Measurements from ENCODE around the gene KIAA0930. TPM values are rescaled to one million over a fixed set of nuclear protein-coding genes. Genes with fewer than 3 reads are reported as not detected.
"Not testable (repeated sequence)": the region's sequence is repeated elsewhere in the genome, so short reads cannot be mapped to it uniquely, and the experiment has no call there.

The KIAA0930 gene
- total and polyA plus RNA-seq, 3 donors from 2014 or later = 62.4 to 77.5 (median 62.9) TPM

DNA sequence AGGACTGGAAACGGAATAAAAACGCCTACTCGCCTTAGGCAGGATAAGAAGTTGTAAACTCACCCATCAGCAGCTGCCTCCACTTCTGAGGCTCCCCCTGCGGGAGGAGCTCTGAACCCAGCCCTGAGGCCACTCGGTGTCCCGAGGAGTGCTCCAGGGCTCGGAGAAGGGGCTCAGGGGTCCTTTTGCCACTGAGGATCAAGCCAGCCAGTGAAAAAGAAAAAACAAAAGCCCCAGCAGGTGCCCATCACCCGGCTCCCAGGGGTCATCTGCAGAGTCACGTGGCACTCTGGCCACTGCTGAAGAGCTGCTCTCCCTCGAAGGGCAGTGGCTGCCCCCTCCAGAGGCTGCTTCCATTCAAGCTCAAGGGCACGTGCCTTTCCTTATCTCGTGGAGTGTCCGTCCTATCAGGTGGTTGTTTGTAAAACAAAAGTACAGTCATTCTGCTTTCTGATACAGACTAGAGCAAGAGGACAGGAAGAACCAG is 48.0 kb downstream of the KIAA0930 start:
- Histone ChIP-seq H3K36me3 (ENCODE audit: low read depth, missing control alignments) (no peaks in the 10 kb centered on the region), H3K27ac (peak overlapping the region in 1 of 2 donors; percentile 43), H3K4me3 (no peak overlapping the region), H3K4me1 (peaks cover 26% of the 10 kb centered on the region), H3K27me3 (no peaks in the 10 kb centered on the region), H3K9me3 (no peaks in the 10 kb centered on the region)
- peak; percentile 88 for DNase-seq
- WGBS, 2 donors = 37 to 51% methylated on average over 8 to 13 of the region's 13 CpGs
- intact Hi-C loops (cut with DNase I; ENCODE audit: low total_unique reads) = no loop called here
- TF ChIP-seq, protein P1, sequence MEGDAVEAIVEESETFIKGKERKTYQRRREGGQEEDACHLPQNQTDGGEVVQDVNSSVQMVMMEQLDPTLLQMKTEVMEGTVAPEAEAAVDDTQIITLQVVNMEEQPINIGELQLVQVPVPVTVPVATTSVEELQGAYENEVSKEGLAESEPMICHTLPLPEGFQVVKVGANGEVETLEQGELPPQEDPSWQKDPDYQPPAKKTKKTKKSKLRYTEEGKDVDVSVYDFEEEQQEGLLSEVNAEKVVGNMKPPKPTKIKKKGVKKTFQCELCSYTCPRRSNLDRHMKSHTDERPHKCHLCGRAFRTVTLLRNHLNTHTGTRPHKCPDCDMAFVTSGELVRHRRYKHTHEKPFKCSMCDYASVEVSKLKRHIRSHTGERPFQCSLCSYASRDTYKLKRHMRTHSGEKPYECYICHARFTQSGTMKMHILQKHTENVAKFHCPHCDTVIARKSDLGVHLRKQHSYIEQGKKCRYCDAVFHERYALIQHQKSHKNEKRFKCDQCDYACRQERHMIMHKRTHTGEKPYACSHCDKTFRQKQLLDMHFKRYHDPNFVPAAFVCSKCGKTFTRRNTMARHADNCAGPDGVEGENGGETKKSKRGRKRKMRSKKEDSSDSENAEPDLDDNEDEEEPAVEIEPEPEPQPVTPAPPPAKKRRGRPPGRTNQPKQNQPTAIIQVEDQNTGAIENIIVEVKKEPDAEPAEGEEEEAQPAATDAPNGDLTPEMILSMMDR (IDR thresholded peaks at IDR 0.05) = no peak
- no peak for TF ChIP-seq POLR2A (IDR thresholded peaks at IDR 0.05)

DNA sequence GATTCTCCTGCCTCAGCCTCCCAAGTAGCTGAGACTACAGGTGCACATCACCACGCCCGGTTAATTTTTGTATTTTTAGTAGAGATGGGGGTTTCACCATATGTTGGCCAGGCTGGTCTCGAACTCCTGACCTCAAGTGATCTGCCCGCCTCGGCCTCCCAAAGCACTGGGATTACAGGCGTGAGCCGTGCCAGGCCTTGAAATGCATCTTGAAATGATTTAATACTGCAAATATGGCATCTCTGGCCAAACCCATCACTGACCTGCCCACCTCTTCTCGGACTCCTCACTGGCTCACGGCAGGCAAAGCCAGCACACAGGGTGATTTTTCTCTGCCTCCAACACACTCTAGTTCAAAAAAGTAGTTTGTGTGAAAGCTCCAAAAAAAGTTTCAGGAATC is 48.9 kb downstream of the KIAA0930 start:
- H3K27ac ChIP-seq; H3K9me3 ChIP-seq; intact Hi-C loops (cut with DNase I; ENCODE audit: low total_unique reads); H3K36me3 ChIP-seq (ENCODE audit: low read depth, missing control alignments); H3K4me3 ChIP-seq; H3K27me3 ChIP-seq: not testable (repeated sequence)
- 72 to 91% methylated on average over 9 of the region's 9 CpGs for WGBS, 2 donors
- peak; percentile 13 for DNase-seq
- peaks cover 26% of the 10 kb centered on the region for H3K4me1 ChIP-seq

GRCh38 chr22:45190202-45190872 is 50.4 kb downstream of the KIAA0930 start:
- Histone ChIP-seq H3K27me3 (no peaks in the 10 kb centered on the region), H3K36me3 (ENCODE audit: low read depth, missing control alignments) (no peaks in the 10 kb centered on the region), H3K9me3 (no peaks in the 10 kb centered on the region), H3K4me3 (no peak overlapping the region), H3K4me1 (peaks cover 26% of the 10 kb centered on the region), H3K27ac (peak overlapping the region in 1 of 2 donors; percentile 15)
- TF ChIP-seq, protein P1 (IDR thresholded peaks at IDR 0.05) = no peak
- TF ChIP-seq POLR2A (IDR thresholded peaks at IDR 0.05) = no peak
- 59 to 65% methylated on average over 4 of the region's 4 CpGs for WGBS, 2 donors
- intact Hi-C loops (cut with DNase I; ENCODE audit: low total_unique reads) = no loop called here
- DNase-seq = peak; percentile 7

DNA sequence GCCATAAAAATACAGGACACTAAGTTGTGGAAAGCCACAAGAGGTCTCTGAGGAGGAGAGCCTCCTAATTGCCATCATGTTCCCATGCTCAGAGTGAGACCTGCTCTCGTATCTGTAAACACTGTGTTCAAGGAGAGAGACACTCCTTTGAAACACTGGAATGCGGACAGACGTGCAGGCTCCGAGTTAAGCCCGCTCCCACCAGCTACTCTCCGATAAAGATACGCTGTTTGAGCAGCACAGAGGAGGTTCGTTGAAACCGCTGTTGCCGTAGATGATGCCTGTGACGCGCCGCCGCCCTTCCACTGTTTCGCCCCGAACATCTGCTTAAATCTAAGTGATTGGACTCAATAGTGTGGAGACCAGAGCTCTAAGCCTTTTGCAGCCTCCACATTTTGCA is 51.9 kb downstream of the KIAA0930 start:
- TF ChIP-seq, protein P1 (IDR thresholded peaks at IDR 0.05) = no peak
- no peak for TF ChIP-seq POLR2A (IDR thresholded peaks at IDR 0.05)
- Histone ChIP-seq H3K9me3 (no peaks in the 10 kb centered on the region), H3K4me1 (peaks cover 26% of the 10 kb centered on the region), H3K27ac (no peak overlapping the region), H3K4me3 (no peak overlapping the region), H3K27me3 (no peaks in the 10 kb centered on the region), H3K36me3 (ENCODE audit: low read depth, missing control alignments) (no peaks in the 10 kb centered on the region)
- 63% methylated on average over 16 of the region's 16 CpGs for WGBS, 2 donors
- intact Hi-C loops (cut with DNase I; ENCODE audit: low total_unique reads) = no loop called here
- DNase-seq = peak; percentile 62

GRCh38 chr22:45187891-45188290 is 52.8 kb downstream of the KIAA0930 start:
- H3K36me3 ChIP-seq (ENCODE audit: low read depth, missing control alignments) = no peaks in the 10 kb centered on the region
- intact Hi-C loops (cut with DNase I; ENCODE audit: low total_unique reads) = no loop called here
- 56 to 63% methylated on average over 4 of the region's 4 CpGs for WGBS, 2 donors
- DNase-seq = peak; percentile 13
- H3K4me1 ChIP-seq = peaks cover 17% of the 10 kb centered on the region
- no peak for TF ChIP-seq POLR2A (IDR thresholded peaks at IDR 0.05)
- TF ChIP-seq, protein P1 (IDR thresholded peaks at IDR 0.05) = no peak
- no peak overlapping the region for H3K4me3 ChIP-seq
- no peaks in the 10 kb centered on the region for H3K27me3 ChIP-seq
- no peaks in the 10 kb centered on the region for H3K9me3 ChIP-seq
- H3K27ac ChIP-seq = no peak overlapping the region

All from testis (tissue), 3 donors.